NCI-H2081 (cell line): ENCODE measurements around the gene TLX2.

ENCODE experiments used
- DNase-seq, 2 experiments: peaks; one replicate each; lab custom pipeline; 2025; lab: John Stamatoyannopoulos, UW

TLX2 gene

GRCh38 chr2:74531666-74532065 lies 17.4 kb downstream of the TLX2 start:
- no peak for DNase-seq

DNA sequence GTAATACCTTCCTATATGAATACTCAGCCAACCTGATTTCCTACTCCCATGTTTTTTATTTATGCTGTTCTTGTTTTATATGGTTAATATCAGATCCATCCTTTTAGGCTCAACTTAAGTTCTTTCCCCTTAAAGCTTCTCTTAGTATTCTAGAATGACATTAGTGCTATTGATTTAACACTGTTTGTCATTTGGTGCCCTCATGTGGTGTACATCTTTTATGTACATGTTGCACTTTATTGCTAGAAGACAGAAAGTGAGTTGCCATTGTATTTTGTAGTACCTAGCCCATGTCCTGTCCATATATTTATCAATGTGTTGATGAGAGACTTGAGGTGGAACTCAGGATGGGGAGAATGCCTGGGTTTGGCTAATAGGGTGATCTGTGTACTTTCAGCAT lies 18.0 kb downstream of the TLX2 start:
- no peak for DNase-seq

- DNase-seq, result no peak
Observed at GRCh38 chr2:74533464-74533863, 19.2 kb downstream of the TLX2 start.

GRCh38 chr2:74534411-74534810 lies 20.2 kb downstream of the TLX2 start:
- no peak for DNase-seq

GRCh38 chr2:74535440-74535965 lies 21.3 kb downstream of the TLX2 start:
- DNase-seq, result no peak

DNA sequence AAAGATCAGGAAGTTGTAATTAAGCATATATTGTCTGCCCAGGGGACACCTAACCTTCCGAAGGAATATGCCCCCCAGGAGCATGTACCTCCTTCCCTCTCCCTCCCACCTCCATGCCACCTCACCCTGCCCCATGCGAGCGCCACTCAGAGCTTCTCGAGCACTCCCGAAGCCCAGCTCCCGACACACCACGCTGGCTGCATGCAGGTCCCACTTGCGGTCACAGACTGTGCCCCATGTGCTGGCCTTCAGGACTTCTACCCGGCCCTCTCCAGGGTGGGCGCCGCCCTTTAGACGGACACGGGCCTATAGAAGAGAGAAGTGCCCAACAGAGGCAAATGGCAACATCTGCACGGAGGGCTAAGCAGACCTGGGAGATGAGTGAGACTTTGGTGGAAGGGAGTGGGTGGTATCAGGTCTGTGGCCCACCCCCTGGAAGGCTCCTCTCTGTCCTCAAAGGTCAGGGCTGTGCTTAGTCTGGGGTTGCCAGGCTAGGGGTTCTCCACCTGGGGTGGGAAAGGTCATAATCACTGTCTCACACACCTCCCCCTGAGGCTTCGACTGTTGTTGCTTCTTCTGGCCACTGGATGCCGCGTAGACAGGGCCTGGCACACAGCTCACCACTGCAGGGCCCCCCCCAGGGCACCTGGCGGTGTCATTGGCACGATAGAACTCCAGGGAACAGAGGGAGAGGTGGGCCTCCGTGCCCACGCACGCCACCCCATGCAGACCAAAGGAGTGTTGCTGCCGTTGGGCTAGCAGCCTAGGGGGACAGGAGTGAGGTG lies 22.1 kb downstream of the TLX2 start:
- no peak for DNase-seq

- no peak for DNase-seq
Observed at GRCh38 chr2:74537140-74537539, 22.9 kb downstream of the TLX2 start.

- DNase-seq, result no peak
Observed at GRCh38 chr2:74538881-74539339, 24.7 kb downstream of the TLX2 start.

DNA sequence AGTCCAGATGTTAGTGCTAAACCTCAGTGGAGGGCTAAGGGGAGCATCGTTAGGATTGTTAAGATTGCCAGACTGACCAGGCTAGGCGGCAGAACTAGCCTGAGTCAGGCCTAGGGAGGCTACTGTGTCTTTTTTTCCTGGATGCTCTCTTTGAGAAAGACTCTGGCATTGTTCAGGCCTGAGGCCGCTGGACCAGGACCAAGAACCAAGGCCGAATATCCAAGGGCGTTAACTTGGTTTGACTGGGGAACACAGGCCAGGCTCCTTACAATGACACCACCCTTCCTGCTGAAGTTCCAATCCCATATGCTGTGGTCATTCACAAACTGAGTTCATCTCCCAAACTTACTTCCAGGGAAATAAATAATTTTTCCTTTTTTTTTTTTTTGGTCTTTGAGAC lies 26.0 kb downstream of the TLX2 start:
- DNase-seq, result no peak

- no peak for DNase-seq
Observed at GRCh38 chr2:74542978-74543377, 28.7 kb downstream of the TLX2 start.

DNA sequence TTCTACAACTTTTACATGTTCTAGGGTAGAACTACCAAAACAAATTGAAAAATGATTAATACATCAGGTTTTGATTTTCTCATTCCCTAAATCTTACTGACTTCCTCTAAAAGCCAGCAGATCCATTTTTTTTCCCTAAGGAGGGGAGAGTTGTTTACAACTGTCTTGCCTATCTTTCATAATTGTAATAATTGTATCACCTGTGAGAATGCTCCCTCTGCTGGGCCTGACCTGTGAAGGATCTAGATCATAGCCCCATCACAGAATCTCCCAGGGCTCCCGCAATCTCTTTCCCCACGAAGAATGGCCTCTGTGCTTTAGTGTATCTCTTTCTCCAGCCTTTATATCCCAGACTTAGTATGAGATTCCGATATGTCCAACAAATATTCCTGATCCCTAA lies 30.4 kb downstream of the TLX2 start:
- DNase-seq, result no peak

- no peak for DNase-seq
Observed at GRCh38 chr2:74546004-74546403, 31.8 kb downstream of the TLX2 start.

DNA sequence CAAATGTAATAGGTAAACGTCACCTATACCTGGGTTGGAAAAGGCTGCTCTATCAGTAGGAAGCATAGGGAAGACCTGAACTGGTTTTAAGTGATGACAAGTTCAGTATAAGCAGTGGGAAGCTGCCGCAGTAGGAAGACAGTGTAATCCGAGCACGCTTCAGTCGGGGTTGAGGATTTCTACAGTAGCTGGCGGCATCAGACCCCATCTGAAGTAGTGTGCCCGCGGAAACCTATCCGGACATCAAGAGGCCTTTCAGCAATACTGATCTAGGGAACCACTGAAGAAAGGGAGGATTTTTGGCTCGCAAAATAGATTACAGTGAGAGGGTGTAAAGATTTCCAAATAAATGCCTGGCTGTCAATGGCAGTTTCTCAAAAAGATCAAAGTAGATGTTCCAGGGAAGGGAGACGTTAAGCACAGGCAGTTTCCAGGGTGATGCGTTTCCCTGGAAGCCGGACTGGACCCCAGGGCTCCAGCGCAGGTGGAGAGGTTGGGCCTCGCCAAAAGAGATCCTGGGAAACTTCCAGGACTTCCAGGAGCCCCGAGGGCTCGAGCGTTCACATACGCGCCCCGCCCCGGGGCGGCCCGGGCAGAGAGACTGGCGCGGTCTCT lies 34.1 kb downstream of the TLX2 start:
- no peak for DNase-seq

GRCh38 chr2:74548900-74549826 lies 34.9 kb downstream of the TLX2 start:
- peak; percentile 47 to 74 for DNase-seq

DNA sequence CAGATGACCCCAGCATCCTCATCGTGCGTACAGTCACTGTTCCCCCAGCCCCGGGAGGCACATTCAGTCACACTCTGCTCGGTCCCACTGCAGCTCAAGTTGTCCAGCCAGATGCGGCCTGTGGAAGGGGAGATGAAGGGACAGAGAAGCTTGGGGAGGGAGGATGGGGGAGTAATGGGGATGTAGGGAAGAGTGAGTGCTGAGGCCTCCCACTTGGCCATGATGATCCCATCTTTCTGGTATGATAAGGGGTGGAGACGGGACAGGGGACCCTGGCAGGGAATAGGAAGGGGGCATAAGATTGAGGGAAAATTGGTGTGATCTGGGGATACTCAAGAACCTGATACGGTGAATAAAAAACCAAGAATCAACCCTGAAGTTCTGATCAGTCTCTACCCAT lies 36.0 kb downstream of the TLX2 start:
- no peak for DNase-seq

DNA sequence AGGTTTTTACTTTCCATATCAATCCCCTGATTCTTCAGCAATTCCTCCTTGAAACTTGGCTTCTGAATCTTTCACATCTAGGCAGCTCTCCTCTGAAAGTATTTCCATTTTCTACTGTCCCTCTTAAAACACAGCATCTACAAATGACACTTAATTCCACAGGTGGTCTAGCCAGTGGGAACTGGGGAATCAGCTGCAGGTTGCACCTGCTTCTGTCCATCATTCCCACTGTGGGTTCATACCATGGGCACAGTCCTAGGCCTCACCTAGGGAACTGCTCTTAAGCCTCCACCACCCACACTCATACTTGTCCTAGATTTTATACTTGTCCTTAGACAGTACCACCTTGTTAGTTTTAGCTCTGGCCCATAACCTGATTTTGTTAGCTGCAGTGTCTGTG lies 37.3 kb downstream of the TLX2 start:
- no peak for DNase-seq

DNA sequence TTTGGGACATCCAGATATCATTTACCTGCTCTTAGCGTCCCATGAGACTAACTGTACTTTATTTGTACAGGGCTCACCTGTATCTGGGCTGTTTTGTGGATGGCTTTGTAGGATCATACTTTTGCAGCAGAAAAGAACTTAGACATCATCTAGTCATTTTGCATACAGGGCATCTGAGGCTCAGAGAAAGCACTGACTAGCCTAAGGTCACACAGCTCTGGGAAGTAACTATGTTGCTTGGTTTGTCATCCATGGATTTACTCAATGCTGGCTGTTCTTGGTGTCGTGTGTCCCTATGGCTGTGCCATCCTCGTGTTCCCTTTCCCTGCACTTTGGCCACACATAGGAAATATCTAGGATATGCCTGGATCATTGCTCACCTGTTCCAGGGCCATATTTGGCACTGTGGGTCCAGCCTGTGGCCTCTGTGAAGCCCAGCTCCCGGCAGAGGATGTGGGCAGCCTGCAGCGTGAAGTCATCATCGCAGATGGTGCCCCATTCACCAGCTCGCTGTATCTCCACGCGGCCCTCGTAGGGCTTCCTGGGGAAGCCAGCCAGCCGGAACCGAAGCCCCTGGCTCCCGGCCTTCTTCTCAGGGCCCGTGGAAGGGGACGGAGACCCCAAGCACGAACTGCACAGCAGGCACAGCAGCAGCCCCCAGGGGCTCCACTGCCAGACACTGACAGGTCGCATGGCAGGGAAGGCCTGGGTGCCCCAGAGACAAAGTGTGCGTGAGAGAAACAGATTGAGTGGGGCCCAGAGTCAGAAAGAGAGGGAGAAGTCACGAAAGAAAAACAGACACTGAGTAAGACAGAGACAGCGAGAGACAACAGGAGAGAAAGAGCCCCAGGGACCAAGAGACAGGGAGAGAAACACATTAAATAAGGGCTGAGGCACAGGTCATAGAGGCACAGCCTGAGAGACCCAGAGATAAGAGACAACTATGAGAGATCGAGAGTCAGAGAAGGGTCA lies 38.0 kb downstream of the TLX2 start:
- no peak for DNase-seq

- no peak for DNase-seq
Observed at GRCh38 chr2:74552914-74553811, 38.9 kb downstream of the TLX2 start.

DNA sequence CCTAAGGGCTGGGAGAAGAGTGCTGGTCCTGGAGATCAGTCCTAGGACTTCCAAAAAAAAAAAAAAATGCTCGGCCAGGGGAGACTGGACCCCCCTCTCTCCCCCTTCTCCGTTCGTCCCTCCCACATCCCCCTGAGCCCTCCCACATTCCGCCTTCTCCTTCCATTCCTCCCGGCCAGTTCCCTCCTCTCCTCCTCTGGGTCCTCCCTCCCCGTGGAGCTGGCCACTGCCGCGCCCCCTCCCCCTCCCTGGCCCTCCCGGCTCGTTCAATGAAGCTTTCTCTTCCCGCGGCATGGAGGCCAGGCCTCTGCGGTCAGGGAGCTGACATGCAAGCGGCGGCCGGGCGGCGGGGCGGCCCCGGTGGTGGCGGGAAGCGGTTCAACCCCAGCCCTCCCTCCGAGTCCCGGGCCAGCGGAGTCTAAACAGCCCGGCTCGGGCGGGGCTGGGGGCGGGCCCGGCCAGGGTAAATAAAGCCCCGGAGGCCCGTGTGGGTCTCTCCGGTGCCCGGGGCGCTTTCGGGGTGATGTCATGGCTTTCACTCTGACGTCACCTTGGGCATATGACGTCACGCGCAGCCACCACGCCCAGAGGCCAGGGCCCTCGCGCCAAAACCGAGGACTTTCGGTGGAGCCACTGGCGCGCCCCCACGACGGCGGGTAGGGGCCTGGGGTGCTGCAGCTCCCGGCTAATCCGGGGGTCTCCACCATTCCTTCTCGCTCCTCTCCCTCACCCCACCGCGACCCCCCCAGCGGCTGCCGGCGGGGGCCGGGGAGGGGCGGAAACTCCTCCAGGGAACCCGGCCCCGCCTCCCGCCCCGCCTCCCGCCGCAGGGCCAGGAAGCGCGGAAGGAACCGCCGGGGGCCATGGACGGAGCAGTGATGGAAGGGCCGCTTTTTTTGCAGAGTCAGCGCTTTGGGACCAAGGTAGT lies 39.9 kb downstream of the TLX2 start, which contains the start of the genes DOK1 and LOXL3:
DOK1 (plus strand) TSS at position 829 of the 928 bp plus-strand sequence; CDS start at position 864, 35 bp downstream.
LOXL3 (minus strand) TSS at position 51 of the 928 bp plus-strand sequence. CDS start 1,308 bp downstream, outside the sequence.
- DNase-seq, result peak; percentile 55 to 64
